GM18519 (cell line): ENCODE measurements around the gene NME3.
"Not testable (repeated sequence)": the region's sequence is repeated elsewhere in the genome, so short reads cannot be mapped to it uniquely, and the experiment has no call there.

Source experiments
- ATAC-seq: cut with Tn5 transposase; IDR thresholded peaks from one replicate; pipeline ENCODE4 v1.9.1; 2021; ENCODE audit warnings: mild to moderate bottlenecking, moderate library complexity; ENCODE audit not compliant: unreplicated experiment, low FRiP score

The NME3 gene

DNA sequence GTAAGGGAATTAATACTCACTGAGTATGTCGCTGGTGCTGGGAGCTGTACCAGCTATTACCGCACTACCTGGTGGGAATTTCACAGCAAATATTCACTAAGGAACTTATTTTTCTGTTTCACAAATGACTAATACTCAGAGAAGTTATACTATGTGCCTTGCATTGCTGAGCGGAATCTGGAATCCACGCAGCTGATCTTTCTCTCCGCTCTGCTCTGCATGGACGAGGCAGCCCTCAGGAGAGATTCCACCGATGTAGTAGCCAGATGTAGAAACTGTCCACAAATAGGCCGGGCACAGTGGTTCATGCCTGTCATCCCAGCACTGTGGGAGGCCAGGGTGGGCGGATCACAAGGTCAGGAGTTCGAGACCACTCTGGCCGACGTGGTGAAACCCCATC, 17.1 kb downstream of the NME3 start:
- no peak for ATAC-seq

DNA sequence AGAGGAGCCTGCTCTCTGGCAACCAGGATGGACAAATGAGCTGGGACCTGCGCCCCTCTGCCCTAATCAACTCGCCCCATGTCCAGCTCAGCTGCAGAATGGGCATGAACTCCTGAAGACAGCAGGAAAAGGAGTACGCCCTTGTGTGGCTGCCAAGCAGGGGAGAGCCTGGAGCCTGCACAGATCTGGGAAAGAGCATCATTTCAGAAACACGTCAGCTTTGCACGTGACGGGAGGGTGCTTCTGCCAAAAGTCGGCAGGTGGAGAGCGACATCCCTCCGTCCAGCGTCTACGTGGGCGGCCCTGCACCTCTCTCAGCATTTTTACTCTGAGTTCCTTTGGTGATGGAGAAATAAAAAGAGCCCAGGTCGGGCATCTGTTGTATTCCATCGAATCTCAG, 18.5 kb downstream of the NME3 start:
- ATAC-seq: no peak

DNA sequence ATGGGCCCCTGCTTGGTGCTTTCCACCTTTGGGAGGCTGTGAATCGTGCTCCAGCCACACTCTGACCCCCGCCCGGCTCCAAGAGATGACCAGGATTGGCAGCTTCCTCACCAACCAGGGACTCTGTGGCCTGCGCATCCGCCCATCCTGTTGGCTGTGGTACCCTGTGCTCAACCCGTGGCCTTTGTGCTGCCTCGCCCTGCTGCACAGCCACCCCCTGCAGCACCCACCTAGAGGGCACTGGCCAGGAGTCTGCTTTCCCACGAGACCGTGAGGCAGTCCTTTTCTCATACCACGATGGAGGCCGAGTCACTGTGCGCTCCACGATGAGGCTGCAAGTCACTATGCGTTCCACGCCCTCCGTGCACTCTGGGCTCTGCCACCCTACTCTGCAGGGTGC, 19.4 kb downstream of the NME3 start:
- ATAC-seq: no peak

DNA sequence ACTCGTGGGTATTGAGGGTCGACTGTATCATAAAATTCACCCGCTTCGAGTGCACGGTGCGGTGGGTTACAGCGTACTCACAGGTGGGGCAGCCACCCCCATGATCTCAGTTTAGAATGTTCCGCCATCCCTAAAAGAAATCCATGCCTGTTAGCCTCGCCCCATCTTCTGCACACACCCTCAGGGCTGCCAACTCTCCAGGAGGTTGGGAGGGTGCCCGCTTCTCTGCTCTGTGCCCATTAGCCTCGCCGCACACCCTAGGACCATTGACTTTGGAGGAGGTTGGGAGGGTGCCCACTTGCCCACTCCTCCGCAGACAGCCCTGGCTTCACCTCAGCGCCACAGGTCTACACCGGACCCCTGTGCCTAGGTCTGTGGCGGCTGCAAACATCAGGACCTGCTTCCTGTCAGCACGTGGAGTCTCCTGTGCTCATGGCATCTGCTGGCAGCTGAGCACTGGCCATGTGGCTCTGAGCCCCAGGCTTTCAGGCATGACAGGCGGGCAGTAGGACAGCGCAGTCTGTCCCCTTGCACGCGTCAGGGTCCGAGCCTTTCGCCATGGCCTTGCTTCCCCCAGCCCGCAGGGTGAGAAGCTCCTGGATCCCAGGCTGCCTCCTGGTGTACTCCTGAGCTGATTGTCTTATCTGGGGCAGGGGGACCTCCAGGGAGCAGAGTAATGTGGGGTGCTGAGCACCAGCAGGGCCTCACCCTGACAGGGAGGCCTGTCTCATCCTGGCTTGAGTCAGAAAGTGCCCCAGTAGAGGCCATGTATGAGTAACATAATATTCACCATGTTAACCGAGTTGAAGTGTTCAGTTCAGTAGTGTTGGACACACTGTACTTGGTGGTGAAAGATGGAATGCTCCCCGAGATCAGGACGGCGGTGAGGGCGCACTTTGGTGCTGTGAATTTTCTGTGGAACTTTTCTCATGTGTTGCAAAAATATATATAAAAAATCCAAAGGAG, 21.9 kb downstream of the NME3 start:
- ATAC-seq: no peak

DNA sequence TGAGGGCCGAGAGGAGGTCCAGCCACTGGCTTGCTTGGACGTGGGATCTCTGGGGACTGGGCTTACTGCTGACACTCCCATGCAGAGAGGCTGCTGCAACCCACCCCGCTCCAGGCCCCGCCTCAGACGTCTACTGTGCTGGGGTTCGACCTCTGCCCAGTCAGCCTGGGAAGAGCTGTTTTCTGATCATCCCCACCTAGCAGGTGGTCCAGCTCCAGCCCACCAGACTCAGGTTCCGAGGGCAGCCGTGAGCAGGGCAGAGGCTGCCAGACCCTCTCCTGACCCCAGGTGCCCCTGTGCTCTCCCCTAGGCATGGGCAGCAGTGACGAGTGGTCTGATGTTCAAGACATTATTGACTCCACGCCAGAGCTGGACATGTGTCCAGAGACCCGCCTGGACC, 23.4 kb downstream of the NME3 start:
- ATAC-seq: no peak

DNA sequence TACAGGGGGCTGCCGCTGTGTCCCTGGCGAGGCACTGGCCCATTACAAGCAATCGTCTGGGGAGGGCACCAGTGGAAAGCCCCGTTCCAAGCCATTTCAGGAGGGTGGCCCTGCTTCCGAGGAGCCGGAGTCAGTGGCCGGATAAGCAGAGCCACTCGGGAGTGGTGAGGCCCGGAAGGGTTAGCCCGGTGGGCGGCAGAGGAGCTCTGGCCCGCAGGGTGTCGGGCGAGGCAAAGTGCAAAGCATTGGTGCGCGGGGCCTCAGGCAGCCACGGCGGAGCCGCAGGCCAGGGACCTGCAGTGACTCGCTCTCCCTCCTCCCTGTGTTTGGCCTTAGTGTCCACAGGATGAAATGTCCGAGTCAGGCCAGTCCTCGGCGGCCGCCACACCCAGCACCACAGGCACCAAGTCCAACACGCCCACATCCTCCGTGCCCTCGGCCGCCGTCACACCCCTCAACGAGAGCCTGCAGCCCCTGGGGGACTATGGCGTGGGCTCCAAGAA, 24.6 kb downstream of the NME3 start:
- no peak for ATAC-seq

DNA sequence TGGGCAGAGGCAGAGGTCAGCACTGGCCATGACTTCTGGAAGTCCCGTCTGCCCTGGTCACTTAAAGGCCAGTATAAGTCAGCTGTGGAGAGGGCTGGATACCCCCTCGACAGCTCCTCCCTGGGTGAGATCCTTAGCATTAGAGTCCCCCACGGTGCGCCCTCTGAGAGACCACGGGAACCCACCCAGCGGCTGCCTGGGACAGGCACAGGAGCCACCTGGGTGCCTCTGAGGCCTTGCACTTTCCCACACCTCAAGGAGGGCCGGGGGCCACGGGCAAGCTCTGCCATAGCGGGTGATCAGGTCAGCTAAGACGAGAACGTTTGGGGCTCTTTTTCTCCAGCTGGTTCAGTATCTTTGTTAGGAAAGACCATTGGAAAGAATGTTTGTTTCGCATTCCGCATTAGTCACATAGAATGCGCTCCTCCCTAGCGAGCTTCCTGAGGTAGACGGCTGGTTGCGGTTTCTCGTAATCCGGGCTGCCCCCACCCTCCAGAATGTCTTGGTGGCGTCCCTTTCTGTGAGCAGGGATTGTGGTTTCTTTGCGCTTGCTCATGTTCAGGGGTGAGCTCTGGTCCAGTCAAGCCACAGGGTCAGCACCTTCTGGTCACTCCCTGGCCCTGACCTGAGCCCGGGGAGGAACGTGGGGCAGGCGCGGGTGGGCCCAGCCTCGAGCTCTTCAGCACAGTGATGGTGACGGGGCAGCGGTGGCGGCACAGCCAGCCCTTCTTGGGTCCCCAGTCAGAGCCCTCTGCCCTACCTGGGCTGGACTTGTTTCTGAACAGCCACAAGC, 25.2 kb downstream of the NME3 start:
- no peak for ATAC-seq

DNA sequence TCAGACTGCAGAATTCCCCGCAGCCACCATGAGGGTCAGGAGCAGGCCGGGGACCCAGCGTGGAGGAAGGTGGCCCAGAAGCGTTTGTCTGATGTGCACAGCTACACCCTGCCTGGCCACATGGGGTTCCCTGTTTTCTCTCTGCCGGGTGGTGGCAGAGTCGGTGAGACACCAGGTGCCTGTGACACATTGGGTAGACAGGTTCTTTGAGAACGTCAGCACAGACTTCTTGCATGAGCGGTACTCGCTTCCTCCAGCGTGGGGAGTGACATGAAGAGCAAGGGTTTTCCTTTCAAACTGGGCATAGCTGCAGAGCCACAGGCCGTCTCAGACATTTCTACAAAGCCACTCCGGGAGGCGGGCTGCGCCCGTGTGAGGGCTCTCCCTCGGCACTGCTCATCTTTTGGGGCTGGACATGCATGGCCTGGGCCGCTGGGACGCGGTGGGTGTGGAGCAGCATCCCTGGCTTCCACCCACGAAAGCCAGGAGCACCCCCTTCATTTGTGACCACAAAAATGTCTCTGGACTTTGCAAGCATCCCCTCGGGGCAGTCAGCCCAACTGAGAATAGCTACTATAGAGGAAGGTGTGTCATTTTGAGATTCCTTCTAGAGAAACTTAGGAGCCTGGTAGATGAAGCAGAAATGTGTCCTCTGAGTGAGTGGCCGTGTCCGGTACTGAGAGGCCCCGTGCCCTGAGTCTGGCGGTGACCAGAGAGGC, 26.0 kb downstream of the NME3 start:
- ATAC-seq: no peak

DNA sequence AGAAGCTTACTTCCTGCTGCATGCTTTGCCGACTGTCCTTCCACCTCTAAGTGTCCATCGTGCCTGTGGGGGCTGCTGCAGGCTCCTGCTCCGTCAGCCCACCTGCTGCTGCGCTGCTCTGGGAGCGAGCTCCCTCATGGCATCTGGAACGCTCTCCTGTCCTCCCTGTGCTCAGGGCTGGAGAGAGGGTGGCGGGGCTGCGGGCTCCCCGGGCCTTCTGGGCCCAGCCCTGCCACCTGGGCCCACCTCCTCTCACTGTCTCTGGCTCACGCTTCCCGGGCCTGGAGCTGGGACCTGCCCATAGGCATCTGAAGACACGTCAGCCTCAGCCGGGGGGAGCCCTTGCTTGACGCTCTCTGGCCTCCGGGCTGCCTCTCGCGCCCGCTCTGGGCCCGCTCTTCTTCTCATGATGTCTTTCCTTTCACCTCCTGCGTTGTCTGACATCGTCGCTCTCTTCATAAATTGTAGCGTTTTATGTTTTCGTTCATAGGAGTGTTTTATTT, 27.0 kb downstream of the NME3 start:
- ATAC-seq: no peak

DNA sequence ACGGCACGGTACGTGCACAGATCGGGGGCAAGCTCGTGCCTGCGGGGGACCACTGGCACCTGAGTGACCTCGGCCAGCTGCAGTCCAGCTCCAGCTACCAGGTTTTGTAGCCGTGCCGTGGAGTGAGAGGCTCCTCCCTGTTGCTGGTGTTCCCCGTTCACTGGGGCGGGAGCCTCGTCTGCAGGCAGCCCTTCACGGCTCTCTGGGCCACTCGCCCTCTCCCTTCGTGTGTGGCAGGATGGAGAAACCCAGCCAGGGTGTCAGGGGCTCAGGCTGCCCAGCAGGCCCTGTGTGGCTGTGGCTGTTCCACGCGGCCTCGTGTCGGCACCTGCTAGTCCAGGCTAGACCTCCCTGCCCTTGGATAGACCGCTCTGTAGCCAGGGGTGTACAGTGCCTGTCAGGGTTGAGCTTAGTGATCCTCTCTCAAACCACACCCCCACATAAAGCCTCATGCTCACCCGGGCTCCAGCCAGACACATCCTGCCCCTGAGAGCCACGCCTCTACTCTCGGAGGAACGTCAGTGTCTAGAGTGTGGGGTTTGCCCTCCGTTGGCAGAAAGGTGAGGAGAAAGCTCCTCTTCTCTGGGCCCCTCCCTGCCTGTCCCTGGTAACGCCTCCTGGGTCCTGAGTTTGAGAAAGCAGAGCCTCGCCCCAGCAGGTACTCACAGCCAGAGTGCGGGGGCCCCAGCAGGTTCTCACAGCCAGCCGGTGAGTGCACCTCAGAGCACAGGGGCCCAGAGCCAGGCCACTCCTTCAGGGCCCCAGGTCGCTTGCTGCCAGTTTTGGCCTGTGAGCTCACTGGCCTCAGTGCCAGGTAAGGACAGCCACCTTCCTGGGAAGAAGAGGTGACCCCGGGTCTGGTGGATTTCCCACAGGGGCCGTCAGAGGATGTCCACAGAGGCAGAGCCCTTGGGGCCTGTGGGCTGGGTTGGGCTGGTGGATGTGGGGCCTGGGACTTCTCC, 27.7 kb downstream of the NME3 start:
- ATAC-seq: no peak

DNA sequence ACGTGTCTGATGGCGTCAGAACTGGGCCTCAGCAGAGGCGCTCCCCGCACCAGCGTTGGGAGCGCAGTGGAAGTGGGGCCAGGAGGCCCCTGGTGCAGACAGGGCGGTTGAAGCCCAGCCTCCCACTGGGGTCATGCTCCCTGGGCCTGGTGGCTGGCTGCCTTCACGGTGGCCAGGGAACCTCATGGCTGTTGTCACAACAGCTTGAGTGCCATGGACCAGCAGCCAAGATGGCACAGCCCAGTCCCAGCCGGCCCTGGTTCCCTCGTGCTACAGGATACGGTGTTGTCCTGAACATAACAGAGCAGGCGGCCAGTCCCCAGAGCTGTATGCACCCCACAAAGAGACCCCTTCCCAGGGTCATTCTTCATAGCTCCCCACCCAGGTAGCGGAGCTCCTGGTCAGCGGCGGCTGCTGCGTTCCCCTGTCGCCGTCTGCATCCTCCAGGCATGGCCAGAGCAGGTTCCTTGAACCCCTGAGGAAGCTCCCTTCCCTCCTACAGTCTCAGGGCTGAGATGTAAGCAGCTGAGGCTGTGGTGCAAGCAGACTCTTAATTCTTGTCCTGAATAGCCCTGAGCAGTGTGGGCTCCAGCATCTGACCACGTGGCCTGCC, 29.7 kb downstream of the NME3 start:
- no peak for ATAC-seq

DNA sequence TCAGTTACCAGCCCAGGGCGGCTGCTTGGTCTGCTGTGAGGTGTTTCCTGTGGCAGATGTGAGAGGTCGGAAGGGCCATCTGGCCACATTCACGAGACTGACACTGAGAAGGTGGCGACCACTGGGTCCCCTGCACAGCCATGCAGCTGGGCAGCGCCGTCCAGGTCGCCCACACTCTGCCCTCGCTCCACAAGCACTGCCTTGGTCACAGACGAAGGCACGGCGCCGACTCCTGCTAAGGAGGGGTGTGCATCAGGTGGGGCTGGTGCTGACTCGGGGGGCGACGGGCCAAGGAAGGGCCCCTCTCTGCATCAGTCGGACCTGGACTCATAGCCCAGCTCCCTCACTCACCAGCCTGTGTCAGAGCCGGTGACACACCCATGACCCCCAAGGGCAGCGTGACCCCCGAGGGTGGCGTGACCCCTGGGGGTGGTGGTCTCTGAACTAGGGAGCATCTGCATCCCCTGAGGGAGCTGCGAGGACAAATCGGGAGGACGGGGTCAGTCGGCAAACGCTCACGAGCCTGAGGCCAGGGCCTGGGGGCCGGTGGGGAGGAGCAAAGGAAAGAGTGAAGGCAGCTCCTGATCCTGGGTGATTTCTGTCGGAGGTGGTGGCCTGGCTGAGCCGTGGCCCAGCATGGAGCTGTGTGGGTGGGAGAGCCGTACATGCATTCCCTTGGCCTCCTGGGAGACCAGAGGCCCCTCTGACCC, 30.4 kb downstream of the NME3 start:
- ATAC-seq: no peak

DNA sequence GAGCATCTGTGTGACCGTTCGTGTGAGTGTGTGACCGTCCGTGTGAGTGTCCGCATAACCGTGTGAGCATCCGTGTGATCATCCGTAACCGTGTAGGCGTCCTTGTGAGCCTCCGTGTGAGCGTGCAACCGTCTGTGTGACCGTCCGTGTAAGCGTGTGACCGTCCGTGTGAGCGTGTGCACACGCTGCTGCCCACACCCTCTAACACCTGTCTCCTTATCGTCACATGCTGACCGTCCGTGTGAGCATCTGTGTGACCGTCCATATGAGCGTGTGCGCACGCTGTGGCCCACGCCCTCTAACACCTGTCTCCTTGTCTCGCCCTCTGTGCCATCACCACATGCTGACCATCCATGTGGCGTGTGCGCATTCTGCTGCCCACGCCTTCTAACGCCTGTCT, 31.1 kb downstream of the NME3 start:
- ATAC-seq: no peak

DNA sequence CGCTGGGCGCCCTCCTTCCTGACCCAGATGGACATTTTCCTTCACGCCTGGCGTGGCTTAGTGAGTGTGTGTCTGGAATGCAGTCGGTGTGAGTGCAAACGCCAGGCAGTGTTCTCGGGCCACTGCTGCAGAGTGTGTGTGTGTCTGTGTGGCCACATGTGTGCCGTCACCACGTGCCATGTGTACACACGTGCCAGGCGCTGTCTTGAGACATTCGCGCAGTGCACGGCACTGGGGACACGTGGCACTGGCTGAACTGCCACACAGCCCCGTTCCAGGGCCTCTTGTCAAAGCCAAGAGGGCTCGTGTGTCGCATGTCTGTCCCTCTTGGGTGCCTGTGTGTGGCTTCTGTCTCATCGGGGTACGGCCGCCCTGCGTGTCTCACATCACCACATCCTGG, 36.5 kb downstream of the NME3 start:
- ATAC-seq: no peak

DNA sequence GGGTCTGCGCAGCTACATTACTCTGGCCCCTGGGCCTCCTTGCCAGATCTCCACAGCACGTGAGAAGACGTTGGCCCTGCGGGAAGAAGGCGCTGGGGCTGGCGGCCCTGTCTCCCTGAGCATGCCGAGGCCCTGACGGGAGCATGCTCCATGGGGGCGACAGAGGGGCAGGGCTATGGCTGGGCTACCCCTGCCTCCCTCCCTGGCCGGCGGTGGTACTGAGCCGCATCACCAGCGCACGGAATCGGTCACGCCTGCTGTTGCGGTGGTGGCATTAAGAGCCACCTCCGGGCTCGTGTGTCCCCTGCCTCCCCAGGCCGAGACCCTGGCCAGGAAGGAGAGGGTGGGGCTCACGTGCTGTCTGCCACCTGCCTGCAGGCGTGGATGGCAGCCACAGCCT, 37.2 kb downstream of the NME3 start:
- no peak for ATAC-seq

DNA sequence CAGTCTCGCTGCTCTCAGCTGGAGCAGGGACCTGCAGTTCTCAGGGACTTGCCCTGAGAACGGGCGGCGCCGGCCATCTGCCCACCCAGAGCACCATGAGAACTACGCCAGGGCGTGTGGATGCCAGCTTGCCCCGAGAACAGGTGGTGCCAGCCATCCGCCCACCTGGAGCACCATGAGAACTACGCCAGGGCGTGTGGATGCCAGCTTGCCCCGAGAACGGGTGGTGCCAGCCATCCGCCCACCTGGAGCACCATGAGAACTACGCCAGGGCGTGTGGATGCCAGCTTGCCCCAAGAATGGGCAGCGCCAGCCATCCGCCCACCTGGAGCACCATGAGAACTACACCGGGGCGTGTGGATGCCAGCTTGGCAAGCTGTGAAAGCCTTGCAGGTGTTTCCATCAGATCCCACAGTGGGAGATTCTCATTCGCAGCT, 38.8 kb downstream of the NME3 start:
- not testable (repeated sequence) for ATAC-seq

DNA sequence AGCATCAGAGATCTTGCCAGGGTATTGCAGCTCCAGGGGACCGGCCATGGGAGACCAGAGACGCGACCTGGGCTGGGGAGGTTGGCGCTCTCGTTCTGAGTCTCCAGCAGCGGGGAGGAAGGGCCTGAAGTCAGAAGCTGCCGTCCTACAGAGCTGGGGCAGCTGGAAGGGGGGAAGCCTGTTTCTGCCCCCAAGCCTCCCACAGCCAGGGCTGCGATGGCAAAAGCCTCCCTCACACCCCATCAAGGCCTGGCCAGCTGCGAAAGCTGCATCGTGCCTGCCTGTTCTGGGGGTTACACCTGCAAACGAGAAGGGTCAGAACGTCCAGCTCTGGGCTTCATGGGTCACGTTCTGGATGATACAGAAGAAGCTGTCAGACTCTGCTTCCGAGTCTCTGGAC, 39.3 kb downstream of the NME3 start:
- ATAC-seq: no peak

DNA sequence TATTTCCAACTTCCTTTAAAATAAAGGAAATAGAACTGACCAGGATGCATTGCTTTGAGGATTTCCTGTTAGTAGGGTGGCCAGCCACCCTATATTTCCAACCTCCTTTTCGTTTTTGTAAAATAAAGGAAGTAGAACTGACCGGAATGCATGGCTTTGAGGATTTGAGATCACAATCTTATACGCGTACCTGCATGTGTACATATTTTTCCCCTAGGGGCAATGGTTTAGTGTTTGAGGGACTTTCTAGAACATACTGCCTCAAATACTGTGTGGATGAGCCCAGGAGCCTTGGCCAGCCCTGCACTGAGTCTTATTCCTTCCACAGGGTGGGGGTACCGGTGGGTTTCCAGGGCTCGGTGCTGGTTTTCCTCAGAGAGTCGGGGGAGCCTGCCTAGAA, 39.7 kb downstream of the NME3 start:
- no peak for ATAC-seq
